ENCODE data around the gene PDE10A.

Gene PDE10A

DNA sequence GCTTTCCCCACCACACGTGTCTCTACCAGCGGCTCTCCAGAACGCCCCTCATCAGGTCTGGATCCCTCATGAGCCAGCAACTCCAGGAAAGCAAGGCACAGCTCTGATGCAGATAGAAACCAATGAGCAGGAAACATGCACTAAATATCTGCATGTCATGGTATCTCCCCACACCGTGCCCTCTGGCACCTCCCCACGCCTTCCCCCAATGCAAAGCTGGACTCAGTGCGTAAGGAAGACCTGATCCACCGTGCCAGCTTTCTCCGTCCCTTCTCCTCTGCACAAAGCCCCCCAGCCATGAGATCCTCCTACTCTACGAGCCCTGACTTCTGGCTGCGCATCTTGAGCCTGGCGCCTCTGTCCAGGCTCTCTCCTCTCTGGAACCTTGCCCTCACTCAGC lies 9.4 kb downstream of the PDE10A start:
- no peak for DNase-seq

DNA sequence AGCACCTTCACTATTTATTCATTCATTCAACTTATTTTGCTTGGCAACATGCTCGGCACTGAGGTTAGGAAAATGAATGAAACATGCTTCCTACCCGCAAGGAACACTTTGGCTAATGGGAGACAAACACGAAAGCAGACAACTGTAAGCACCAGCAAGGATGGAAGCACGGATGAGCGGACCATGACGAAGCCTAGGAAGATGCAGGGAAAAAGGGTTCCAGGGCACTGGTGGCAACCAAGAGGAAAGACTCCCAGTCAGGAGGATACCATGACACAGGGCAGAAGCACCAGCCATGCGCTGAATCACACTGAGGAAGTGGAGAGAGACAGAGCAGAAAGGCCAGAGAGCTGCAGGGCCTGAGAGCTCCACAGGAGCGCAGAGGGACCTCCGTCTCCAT lies 9.8 kb downstream of the PDE10A start:
- no peak for DNase-seq

DNA sequence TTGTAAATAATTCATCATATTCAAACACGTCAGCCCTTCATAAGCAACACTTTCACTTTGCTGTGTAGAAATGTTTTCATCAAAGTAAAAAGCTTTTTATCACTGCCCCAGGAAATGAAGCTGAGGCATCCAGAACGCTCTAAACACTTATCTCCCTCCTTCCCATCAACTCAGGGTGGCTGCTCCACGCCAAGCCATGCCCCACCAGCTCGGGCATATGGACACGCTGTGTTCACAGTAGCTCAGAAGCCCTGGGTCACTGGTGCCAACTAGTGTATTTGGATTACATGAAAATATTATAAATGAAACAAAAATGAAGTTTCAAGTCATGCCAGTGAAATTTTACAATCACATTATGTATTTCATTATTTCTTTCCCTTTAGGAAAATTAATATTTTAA lies 10.3 kb downstream of the PDE10A start:
- no peak for DNase-seq

DNA sequence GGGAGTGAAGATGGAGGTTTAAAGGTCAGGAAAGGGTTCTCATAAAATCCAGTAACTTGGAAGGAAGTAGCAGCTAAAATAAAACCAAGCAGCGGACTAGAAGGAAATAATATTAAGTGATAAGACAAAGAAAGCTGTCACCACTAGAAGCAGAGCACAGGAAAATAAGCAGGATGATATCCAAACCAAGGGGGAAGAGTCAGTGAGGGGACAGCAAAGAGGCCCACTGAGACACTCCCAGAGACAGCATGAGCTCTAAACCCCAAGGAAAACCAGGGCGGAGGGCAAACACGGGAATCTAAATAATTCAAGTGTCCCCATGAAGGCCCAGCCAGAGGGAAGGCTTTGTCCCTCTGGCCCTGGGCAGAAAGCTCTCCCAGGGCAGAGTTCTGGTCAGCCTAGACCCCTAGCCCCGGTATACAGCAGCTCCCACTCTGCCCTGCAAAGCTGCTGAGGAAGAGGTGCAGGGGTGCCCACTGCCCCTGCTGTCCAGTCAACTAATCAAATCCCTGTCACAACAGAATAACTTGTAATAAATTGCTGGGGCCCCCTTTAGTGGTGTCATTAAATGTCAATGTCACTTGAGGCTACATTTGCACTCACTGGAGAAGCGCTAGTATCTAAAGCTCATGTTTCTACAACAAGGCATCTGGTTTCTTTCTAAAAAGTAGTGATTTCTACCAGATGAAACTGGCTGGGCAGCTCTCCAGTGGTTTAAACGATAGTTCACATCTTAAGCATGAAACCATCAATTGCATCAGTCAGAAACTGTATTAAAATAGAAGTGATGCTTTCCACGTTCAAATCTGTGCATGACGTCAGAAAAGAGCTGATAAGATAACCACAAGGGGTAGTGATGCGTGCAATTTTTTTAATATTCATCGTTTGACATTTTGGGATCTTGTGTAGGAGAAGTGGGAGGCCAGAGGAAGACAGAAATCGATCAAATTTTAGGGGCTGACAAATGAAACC lies 13.6 kb downstream of the PDE10A start:
- DNase-seq, result no peak

DNA sequence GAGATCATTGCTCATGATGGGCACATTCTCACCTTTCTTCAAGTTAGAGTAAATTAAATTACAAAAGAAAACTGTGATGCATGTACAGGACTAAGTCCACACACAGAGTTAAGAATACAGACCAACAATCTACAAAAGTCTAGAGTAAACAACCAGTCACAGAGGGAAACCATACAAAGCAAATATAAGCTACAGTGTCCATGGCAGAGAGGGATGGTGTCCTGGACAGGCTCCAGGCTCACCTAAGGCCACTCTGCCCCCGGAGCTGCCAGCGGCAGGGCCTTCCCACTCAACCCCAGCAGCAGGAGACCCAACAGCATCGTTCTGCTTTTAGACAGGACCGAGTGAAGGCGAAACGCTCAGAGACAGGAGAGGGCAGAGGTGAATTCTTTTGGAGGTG lies 16.0 kb downstream of the PDE10A start:
- DNase-seq, result no peak

DNA sequence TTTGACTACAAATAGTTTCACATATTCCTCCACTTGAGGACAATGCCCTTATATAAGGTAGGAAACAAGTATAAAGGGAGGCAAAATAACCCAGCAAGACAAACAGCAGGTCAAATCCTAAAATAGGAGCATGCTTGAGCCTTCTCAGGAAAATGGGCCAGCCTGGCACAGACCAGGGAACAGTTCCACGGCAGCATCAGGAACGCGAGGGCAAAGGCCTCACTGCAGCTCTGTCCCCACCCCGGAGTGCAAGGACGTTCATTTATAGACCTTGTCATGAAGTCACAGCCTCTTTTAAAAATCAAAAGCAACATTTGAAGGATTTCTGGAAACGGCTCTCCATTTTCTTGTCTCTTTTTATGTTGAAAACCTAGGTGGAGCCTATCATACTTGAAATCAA lies 17.1 kb downstream of the PDE10A start:
- DNase-seq, result no peak

DNA sequence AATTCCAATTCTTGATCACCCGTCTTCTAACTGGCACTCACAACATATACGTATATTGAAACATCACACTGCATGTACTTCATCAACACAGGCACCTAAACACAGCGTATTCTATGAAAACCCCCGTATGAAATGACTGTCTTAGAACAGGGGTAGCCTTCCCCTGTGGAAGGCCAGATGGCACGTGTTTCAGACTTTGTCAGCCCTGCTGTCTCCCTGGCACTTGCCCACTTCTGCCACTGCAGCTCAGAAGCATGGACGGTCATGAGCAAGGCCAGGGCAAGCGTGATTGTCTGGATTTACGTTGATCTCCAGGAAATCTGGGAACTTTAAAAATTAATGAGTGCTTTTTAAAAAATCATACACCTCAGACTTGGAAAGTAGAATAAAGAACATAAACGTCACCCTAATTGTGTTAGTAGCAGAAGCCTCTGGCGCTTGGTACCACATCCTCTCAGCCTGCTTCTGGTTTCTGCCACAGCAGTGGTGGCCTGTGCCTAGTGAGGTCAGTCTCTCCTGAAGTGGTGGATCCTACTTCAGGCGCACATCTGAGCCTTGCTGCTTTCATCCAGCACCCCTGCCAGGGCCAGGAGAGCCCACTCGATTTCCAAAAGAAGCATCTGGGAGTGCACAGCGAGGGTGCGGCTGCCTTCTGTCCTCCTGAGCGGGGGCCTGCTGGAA lies 18.3 kb downstream of the PDE10A start:
- DNase-seq, result no peak

DNA sequence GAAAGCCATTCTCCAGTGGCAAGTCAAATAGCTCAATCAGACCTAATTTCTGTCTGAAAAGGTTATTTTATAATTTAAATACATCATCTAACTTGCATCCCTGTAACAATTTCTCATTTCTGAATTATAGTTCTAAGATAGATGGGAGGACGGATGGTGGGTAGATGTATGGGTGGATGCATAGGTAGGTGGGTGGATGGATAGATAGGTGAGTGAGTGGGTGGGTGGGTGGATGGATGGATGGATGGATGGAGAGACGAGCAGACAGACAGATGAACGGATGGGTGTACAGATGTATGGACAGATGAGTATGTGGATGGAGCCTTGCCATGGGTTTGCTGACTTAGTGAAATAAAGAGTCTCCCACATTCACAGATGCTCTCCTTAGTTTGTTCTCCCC lies 20.0 kb downstream of the PDE10A start:
- no peak for DNase-seq

DNA sequence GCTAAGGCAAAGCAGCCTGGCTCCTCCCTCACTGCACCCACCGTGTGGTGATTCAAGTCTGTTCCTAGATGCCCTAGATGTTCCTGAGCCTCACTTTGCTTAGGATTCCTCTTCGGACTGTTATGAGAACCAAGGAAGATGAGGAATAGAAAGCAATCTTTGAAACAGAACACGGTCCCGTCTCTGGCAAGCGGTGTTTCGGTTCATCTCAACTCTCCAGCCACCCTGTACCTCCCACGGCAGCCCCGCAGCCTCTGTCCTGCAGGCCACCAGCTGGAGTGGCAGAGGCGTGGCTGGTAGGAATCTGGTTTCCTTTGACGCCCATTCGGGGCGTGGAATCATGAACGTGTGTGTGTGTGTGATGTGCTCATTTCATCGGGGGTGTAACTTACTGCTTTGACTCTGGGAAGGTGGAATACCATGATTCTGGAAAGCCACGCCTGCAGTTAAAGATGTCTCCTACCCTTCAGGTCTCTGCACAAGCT lies 21.3 kb downstream of the PDE10A start:
- DNase-seq, result no peak

DNA sequence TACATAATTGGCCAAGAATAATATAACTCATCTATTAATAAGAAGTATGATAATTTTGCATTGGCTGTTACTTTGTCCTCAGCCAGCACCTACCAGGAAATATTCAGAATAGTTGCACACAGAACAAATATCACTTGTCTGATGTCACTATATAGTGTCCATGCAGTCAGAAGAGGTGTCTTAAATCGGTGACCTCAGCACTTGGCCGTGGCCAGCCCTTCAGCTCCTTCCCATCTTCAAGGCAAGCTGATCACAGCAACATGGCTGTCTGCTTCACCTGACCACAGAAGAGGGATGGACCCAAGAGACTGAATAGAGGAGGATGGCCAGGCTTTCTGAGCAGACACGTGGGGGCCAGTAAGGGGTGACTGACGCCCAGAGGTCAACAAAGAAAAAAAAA lies 22.2 kb downstream of the PDE10A start:
- no peak for DNase-seq

DNA sequence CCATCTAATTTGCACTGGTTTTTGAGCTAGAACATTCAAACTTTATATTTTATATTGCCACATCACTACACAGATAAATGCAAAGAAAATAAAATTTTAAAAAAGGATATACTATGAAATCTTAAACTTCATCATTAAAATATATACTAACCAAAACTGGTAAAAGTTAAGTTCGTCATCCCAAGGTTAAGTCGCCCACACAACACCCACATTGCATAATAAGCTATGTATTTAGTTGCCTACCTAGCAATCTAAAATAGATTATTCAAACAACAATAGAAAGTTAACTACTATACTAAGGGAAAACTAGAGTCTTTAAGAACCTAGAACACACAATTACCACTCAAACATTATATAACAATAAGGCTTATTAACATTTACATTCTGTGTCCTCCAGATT lies 24.5 kb downstream of the PDE10A start:
- no peak for DNase-seq

DNA sequence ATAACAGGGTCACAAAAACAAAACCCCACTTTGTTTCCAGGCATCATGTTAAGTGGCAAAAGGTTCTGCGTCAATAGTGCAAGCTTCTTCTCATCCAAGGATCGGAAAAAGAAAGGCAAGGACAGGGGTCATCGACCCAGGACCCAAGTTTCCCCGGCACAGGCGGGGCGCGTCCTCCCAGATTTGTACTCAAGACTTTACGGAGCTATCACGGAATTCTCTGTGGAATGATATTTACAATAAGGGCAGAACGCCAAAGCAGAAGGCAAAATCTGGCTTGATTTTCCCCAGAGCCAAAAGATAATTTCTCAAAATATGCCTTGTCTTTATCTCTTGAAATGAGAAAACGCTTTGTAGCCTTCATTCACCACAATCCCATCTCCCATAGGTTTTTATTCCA lies 25.5 kb downstream of the PDE10A start:
- no peak for DNase-seq

DNA sequence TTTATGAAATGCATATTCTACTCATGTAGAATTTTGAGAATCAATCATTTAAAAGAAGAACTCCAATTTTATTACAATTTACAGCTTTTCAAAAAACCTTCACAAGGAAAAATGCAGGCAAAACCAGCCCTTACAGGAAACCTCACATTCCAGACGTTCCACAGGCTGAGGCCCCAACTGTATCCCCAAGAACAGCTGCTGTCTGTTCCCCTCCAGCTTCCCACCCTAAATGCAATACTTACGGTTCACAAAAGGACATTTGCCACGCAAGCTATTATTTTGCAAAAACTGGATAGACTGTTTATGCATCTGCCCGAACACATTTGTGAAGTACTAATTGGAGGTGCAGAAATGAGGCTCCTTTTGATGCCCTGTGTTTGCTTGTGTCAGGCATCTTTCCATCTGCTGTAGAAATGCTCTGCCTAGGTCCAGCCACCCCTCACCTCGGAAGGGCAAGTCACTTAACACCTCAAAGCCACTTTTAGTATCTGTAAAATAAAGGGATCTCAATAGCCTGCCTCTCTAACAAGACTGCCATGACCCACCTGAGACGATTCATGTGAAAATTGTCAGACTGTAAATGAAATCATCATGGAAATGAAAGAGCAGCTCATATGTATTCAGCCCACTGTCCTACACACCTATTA lies 26.5 kb downstream of the PDE10A start:
- no peak for DNase-seq

DNA sequence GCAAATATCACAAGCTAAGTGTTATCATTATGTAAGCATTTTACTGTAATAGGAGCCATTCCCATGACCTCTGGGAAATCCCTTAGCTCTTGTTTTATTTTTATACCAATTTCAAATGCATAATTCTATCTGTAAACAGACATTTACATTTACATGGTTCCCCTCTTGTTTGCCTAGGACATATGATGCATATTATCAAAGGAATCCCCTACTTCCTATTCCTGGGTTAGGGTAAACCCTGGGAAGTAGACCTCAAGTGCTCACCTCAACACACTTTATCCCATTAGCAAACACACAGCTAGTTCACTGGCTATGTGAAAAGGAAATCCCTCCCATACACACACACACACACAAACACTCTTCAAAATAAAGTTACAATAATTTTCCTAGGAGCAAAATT lies 27.1 kb downstream of the PDE10A start:
- DNase-seq, result no peak

DNA sequence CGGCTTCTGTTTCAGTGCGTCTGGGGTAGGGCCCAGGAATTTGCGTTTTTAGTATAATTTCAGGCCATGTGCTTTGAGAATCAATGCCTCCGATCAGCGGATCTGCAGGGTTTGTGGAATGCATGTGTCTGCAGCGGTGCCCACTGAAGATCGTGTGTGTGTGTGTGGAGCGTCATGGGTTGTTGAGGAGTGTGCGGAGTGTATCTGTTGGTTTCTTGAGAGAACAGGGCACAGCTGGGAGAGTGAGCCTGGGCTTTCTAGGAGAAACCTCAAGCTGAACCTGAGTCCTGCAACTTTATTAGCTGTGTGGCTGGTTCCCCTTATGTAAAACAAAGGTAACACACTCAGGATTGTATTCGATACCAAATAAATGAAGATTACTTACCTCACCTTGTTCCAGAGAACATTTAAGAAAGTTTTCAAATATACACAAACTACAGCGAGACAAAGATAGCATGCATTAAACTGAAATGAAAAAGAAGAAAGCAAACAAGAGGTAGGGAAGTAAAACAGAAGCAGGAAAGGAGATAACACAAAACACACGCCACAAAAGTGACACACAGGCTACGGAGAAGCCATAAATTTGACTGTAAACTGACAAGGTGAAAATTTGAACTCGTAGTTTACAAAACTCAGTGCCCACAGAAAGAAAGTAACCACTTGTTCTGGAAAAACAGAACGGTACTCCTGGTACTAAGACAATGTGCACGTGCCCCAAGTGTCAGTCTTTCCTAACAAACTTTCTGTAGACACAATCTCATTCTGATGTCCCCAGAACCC lies 28.8 kb downstream of the PDE10A start:
- no peak for DNase-seq

DNA sequence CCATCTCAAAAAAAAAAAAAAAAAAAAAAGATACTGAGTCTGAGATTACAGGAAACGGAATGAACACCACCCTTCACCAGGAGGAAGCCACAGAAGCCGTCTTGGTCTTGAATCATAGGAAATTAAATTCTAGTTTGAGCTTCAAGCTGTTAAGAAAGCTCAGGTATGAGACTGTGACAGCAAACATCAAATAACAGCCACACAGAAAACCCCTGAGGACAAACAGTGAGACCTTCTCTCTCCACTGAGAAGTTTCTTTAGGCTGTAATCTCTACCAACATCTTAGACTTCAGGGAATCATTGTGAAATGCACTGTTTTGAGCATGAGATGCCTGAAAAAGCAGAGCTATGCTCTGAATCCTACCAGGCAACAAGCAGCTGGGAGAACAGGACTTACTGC lies 30.8 kb downstream of the PDE10A start:
- no peak for DNase-seq

DNA sequence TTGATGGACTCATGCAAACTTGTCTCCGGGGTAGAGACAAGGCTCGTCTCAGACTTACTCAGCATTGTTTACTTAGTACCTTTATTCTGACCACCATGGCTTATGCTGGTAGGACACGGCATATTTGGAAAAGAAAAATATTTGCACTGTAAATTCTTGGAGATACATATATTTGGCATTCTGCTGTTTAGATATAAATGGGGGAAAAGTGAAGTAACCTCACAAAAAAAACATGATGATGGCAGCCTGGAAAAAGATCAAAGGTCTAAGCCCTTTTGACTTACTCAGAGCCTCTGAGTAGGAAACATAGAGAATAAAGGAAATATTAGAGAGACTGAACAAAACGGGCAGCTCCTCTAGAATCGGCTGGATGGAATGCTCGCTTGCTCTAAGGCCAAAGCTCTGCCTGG lies 32.5 kb downstream of the PDE10A start:
- no peak for DNase-seq

DNA sequence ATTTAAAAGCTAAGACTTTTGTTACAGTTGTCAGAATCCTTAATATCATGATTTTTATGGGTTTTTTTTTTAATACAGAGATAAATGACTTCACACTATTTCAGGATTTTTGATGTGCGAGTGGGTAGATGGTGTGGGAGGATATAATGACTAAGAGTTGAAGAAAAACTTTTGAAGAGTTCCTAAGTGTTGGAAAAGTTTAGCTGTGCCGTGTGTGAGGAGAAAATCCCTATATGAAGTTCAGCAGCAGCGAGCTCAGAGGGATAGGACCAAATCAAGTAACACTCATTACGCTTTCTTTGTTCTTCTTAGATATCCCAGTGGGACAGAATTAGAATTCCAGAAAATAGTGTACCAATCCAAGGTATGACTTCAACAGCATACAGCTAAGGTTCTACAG lies 34.1 kb downstream of the PDE10A start:
- DNase-seq, result no peak

DNA sequence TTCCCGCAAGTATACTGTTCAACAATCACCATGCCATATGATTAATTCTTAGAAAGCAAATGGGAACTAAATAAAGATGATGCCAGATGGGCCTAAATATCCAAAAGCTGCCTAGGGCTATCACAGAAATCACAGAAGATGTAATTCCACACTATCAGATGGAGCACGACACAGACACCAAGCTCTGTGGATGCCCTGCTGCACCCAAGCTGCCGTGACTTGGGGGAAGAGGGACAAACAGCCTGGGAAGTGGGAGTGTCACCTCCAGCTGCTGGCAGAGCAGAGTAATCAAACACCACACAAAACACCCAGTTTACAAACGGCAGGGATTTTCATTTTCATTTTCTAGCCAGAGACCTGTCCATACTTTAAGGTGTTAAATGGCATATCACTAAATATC lies 35.7 kb downstream of the PDE10A start:
- DNase-seq, result no peak

DNA sequence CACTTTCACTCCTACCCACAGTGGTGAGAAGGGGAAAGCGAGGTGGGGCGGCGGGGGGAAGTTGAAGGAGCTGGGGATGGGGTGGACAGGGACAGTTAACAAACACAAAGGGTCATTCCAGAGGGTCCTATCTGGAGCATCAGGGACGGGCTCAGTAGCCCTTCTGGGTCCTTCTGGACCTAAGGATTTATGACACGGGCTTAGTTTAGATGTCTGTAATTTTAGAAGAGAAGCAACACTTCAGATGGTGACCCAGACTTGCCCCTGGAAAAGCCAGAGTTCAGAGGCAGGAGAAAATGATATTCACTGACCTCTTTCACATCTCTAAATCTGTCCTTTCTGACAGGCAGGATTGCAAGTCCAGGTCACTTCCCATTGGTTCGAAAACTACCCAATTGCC lies 36.3 kb downstream of the PDE10A start:
- no peak for DNase-seq

DNA sequence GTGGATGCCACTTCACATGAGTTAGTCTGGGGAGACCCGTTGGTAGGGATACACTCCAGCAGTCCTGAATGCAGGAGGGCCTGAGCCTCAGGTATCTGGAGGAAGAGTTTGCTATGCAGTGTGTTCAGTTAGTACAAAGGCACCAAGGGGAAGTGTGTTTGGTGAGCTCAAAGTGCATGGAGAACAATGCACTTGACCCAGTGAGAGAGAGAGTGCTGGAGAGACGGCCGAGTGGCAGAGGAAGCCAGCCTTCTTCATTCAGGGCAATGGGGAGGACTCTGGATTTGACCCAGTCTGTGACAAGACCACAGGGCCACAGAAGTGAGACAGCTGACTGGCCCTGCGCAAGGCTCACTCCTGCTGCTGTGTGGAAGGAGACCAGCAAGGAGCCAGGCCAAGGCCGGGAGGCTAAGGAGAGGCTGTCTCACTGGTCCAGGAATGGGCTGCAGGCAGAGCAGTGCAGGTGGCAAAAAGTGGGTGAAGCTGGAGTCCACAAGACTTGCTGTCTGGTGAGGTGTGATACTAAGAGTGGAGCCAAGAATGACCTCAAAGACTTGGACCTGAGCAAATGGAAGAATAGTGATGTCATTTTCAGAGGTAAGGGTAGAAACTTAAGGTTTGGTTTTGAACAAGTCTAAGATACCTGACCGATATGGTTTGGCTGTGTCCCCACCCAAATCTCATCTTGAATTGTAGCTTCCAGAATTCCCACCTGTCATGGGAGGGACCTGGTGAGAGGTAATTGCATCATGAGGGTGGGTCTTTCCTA lies 38.0 kb downstream of the PDE10A start:
- no peak for DNase-seq

DNA sequence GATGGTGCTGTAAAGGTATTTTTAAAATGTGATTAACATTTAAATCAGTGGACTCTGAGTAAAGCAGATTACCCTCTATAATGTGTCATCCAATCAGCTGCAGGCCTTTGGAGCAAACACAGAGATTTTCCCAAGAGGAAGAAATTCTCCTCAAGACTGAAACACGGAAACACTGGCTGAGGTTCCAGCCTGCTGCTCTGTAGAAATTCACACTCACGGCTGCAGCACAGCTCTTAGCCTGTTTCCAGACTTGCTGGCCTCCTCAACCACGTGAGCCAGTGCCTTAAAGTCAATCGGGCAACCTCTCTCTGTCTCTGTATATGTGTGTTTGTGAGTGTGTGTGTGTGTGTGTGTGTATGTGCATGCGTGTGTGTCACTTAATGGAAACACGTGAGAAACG lies 41.1 kb downstream of the PDE10A start:
- DNase-seq, result no peak
